ENCODE data around the gene CH25H. TPM values are rescaled to one million over a fixed set of nuclear protein-coding genes. Genes with fewer than 3 reads are reported as not detected.
A peak's percentile ranks its signal among the peaks of the same experiment; 100 is the strongest.

The CH25H gene
- total RNA-seq, 6 experiments from 2014 or later = 0.31 to 1.2 (median 0.60) TPM; not detected in 2

DNA sequence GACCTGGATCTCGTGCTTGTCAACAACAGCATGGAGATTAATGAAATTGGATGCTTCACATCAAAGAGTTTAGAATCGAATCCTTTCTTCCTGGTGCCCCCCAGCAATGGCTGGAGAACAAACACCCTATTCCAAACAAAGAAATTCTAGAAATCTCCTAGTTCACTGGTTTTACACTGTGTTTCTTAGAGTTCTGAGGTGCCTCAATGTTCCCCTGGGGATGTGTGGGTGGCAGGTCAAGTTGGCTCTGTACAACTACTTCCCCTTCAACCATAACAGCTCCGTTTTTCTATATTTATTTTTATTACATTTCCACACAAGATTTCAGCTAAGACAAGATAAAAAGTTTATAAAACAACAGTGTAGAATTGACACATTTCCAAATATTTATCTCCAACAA, 22.5 kb downstream of the CH25H start:
- no peaks in the 10 kb centered on the region for H3K27me3 ChIP-seq
- no peak overlapping the region for H3K4me3 ChIP-seq
- no peaks in the 10 kb centered on the region for H3K9me3 ChIP-seq
- DNase-seq (no peak), ATAC-seq (no peak)
- H3K36me3 ChIP-seq = no peaks in the 10 kb centered on the region
- intact Hi-C loops (cut with DNase I) = no loop called here
- TF ChIP-seq, protein P1, sequence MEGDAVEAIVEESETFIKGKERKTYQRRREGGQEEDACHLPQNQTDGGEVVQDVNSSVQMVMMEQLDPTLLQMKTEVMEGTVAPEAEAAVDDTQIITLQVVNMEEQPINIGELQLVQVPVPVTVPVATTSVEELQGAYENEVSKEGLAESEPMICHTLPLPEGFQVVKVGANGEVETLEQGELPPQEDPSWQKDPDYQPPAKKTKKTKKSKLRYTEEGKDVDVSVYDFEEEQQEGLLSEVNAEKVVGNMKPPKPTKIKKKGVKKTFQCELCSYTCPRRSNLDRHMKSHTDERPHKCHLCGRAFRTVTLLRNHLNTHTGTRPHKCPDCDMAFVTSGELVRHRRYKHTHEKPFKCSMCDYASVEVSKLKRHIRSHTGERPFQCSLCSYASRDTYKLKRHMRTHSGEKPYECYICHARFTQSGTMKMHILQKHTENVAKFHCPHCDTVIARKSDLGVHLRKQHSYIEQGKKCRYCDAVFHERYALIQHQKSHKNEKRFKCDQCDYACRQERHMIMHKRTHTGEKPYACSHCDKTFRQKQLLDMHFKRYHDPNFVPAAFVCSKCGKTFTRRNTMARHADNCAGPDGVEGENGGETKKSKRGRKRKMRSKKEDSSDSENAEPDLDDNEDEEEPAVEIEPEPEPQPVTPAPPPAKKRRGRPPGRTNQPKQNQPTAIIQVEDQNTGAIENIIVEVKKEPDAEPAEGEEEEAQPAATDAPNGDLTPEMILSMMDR (IDR thresholded peaks at IDR 0.05) = no peak
- no peak for TF ChIP-seq POLR2A (IDR thresholded peaks at IDR 0.05)
- no peaks in the 10 kb centered on the region for H3K4me1 ChIP-seq
- WGBS (ENCODE audit: insufficient coverage, low coverage, low lambda C conversion rate, missing lambda C conversion rate) = 49% methylated on average over 3 of the region's 3 CpGs
- H3K27ac ChIP-seq = no peak overlapping the region

DNA sequence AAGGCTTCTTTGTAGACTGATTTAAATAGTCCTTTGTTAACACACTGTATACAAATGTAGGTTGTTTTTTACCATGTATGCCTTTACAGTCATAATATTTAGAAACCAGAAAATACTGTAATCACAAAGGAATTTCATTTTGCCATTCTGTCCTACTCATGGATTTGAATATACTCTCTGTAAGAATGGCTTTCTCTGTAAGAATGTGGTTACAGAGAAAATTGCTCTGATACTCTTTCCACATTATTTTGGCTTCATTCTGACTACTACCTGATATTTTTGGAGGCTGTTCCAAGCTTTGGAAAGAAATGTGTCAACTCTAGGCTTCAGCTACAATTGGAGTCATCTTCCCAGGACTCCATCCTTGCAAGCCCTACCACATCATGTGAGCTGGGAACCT, 23.5 kb downstream of the CH25H start:
- intact Hi-C loops (cut with DNase I) = no loop called here
- DNase-seq (no peak), ATAC-seq (no peak)
- Histone ChIP-seq H3K9me3 (no peaks in the 10 kb centered on the region), H3K27ac (no peak overlapping the region), H3K4me1 (no peaks in the 10 kb centered on the region), H3K36me3 (no peaks in the 10 kb centered on the region), H3K27me3 (no peaks in the 10 kb centered on the region), H3K4me3 (no peak overlapping the region)
- TF ChIP-seq POLR2A (IDR thresholded peaks at IDR 0.05) = no peak
- TF ChIP-seq, protein P1 (IDR thresholded peaks at IDR 0.05) = no peak

DNA sequence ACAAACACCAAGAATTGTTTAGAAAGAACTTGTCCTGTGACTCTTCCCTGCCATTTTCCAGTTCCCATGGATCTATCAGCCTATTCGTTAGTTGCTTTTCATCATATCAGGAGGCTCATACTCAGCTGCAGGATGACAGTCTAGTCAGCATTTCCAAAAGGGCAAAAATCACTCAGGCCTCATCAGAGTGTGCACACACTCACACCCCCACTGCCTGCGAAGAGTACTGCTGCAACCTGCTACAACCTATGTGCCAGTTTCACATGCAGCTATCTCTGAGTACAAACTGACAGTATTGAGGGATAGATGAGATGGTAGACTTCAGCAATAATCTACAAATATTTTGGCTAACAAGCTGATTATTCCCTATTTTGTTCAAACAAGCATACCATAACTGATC, 24.2 kb downstream of the CH25H start:
- H3K4me3 ChIP-seq = no peak overlapping the region
- no peak overlapping the region for H3K27ac ChIP-seq
- H3K36me3 ChIP-seq = no peaks in the 10 kb centered on the region
- H3K27me3 ChIP-seq = no peaks in the 10 kb centered on the region
- ATAC-seq = peak in 3 of 4 donors; percentile 42 to 92 (median 44)
- 47% methylated on average over 2 of the region's 2 CpGs for WGBS (ENCODE audit: insufficient coverage, low coverage, low lambda C conversion rate, missing lambda C conversion rate)
- TF ChIP-seq POLR2A (IDR thresholded peaks at IDR 0.05) = no peak
- TF ChIP-seq, protein P1 (IDR thresholded peaks at IDR 0.05) = no peak
- DNase-seq = peak in 1 of 3 donors; percentile 30
- intact Hi-C loops (cut with DNase I) = no loop called here
- no peaks in the 10 kb centered on the region for H3K4me1 ChIP-seq
- H3K9me3 ChIP-seq = no peaks in the 10 kb centered on the region

DNA sequence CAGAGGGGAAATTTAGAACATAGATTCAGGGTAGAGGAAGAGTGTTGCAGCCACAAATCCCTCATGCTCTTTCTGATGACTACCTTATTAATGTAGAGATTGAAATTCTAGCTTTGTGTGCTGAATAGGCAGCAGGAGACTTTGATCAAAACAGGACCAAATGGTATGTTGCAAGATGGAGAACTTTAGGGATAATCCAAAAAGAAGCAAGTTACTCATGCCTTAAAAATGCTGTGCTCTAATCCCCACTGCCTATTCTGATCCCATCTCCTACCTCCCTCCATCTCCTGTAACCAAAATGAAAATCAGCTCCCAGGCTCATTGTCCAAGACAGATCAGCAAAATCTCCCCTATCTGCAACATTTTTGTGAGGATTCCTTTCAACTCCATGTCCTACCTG, 31.3 kb downstream of the CH25H start:
- ATAC-seq = no peak

DNA sequence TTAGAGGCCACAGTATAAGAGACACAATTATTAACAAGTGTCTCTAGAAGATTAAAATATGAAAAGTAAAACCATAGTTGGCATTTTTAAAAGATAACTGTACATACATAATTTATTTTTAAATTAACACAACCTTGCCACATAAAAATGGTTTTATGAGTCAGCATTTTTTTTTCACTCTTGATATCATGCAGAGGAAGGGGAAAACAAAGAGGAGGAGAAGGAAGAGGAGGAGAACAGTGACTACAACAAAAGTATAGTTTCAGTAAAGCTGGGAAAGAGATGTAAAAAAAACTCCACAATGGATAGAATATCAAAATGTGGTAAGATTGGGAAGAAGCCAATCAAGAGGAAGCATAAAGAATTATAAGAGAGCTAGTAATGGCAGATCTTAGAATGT, 34.0 kb downstream of the CH25H start:
- Histone ChIP-seq H3K4me3 (no peak overlapping the region), H3K27me3 (no peaks in the 10 kb centered on the region), H3K27ac (no peak overlapping the region), H3K9me3 (no peaks in the 10 kb centered on the region), H3K4me1 (no peaks in the 10 kb centered on the region), H3K36me3 (no peaks in the 10 kb centered on the region)
- TF ChIP-seq, protein P1 (IDR thresholded peaks at IDR 0.05) = no peak
- no peak for TF ChIP-seq POLR2A (IDR thresholded peaks at IDR 0.05)
- ATAC-seq (no peak), DNase-seq (no peak)
- intact Hi-C loops (cut with DNase I) = no loop called here

More for the DNA sequence above, 31.3 kb downstream of the CH25H start:
- Histone ChIP-seq H3K36me3 (no peaks in the 10 kb centered on the region), H3K9me3 (no peaks in the 10 kb centered on the region), H3K4me3 (no peak overlapping the region), H3K27ac (no peak overlapping the region), H3K4me1 (no peaks in the 10 kb centered on the region), H3K27me3 (no peaks in the 10 kb centered on the region)
- TF ChIP-seq POLR2A (IDR thresholded peaks at IDR 0.05) = no peak
- TF ChIP-seq, protein P1 (IDR thresholded peaks at IDR 0.05) = no peak
- DNase-seq = no peak
- intact Hi-C loops (cut with DNase I) = no loop called here

All from right lobe of liver (tissue), 6 donors.